Fibroblast of skin of right quadriceps (primary cell): ENCODE data around the gene ADCY7.

Experiments
- DNase-seq: peaks from one replicate; pipeline ENCODE4 v3.0.0-alpha.2; 2013

The ADCY7 gene

GRCh38 chr16:50269061-50269705, 2.8 kb downstream of the ADCY7 start:
- no peak for DNase-seq

- no peak for DNase-seq
Measured at GRCh38 chr16:50269769-50270509, 3.6 kb downstream of the ADCY7 start.

GRCh38 chr16:50270510-50271147, 4.3 kb downstream of the ADCY7 start:
- no peak for DNase-seq

DNA sequence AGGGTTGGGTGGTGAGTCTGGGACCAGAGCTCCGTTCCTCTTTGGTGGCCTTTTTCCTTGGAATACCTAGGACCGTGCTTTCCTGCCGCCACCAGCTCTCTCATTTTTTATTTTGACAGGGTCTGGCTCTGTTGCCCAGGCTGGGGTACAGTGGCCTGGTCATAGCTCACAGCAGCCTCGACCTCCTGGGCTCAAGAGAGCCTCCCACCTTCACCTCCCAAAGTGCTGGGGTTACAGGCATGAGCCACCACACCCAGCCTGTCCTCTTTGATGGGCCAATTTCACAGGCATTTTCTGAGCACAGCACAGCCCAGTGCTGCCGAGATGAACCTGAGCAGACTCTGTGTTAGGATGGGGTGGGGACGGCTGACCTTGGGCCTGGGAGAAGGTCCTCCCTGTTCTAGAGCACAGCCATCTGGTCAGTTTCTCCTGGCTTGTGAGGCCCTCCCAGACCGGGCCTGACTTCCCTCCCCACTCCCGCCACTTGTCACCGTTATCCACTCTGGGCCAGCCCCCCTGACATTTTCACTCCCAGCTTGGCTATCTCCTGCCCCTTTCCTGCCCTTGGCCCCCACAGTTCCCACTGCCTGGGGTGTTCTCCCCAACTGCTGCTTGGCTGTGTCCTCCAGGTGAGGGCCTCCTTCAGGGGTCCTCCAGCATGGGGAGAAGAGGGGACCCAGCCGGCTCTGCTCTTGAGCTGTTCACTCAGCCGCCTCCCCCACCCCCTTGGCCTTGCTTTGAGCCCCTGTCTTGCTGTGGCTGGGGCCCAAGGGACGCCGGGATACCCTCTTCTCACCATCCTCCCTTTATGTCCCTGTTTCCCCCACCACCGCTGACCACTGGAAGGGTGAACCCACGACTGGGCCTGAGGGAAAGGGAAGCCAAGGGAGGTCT, 5.0 kb downstream of the ADCY7 start:
- DNase-seq: no peak

- no peak for DNase-seq
Measured at GRCh38 chr16:50272111-50272571, 5.8 kb downstream of the ADCY7 start.

DNA sequence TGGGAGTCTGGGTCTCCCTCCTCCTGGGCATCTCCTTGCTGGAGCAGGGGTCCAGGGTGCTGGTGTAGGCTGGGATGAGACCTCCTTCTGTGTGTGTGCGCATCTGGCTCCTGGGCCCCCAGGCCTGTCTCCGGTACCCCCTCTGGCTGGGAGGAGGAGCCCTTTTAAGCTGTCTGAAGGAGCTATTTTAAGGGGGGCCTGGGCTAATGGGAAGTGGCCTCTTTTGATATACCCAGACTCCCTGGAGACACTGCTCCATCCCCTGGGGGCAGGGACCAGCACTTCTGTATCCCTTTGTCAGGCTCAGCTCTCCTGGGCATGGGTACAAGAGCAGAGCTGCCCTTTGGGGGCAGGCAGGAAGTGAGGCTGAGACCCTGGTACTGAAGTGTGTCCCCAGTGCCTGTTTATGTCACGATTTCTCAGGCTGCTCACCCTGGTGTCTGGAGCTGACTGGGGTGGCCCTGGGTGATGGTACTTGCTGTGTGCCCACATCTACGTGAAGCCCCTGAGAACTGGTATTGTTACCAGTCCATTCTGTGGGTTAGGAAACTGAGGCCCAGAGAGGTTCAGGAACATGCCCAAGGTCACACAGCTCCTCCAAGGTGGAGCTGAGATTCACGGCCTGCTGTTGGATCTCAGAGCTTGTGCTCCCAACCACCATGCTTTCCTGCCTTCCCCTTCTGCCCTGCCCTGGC, 6.5 kb downstream of the ADCY7 start:
- DNase-seq: no peak

- no peak for DNase-seq
Measured at GRCh38 chr16:50273382-50273690, 7.0 kb downstream of the ADCY7 start.

GRCh38 chr16:50273888-50274325, 7.6 kb downstream of the ADCY7 start:
- no peak for DNase-seq

GRCh38 chr16:50274326-50275097, 8.2 kb downstream of the ADCY7 start:
- DNase-seq: no peak

- DNase-seq: no peak
Measured at GRCh38 chr16:50275098-50275415, 8.7 kb downstream of the ADCY7 start.

- DNase-seq: no peak
Measured at GRCh38 chr16:50275428-50276325, 9.3 kb downstream of the ADCY7 start.

GRCh38 chr16:50276326-50276640, 9.9 kb downstream of the ADCY7 start:
- no peak for DNase-seq

GRCh38 chr16:50276801-50277555, 10.6 kb downstream of the ADCY7 start:
- no peak for DNase-seq

DNA sequence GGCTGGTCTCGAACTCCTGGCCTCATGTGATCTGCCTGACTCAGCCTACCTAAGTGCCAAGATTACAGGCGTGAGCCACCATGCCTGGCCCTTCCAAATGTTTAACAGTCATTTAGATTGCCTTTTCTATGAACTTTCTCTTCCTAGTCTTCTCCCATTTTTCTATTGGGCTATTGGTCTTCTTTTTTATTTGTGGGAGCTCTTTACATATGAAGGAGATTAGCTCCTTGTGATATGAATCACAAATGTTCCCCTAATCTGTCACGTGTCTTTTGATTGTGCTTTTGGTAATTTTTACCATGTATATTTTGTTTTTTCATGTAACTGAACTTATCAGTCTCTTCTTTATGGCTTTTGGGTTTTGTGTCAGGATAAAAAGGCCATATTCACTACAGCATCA, 11.9 kb downstream of the ADCY7 start:
- no peak for DNase-seq

DNA sequence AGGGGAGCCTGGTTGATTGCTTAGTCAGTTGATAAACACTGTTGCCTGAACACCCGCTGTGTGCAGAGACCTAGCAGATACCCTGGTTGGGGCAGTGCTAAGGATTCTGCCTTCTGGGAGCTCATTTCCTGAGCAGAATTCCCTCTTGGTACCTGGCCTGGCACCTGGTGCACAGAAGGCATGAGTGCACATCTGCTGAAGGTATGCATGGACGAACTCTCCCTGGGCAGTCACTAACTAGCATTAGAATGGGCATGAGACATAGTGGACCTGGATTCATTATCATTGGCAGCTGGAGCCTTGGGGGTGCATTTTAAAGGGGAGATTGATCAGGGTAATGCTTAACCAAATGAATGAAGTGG, 13.1 kb downstream of the ADCY7 start:
- DNase-seq: no peak

DNA sequence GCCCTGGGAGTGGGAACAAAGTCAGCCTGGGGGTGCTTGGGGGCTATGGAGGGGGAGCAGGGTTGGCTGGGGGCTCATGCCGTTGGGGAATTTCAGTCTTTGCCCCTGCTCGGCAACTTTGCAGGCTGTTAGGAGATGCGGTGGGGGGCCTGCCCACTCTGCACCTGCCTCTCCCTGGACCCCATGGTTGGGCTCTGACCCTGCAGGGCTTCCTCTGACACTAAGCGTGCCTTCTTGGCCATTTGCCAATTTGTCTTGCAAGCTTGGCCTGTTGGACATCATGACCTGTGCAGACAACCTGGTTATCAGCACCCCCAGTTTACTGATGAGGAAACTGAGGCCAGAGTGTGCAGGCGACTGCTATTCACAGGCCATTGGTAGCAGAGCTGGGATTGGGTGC, 14.6 kb downstream of the ADCY7 start:
- DNase-seq: no peak

GRCh38 chr16:50281391-50282009, 15.1 kb downstream of the ADCY7 start:
- no peak for DNase-seq

DNA sequence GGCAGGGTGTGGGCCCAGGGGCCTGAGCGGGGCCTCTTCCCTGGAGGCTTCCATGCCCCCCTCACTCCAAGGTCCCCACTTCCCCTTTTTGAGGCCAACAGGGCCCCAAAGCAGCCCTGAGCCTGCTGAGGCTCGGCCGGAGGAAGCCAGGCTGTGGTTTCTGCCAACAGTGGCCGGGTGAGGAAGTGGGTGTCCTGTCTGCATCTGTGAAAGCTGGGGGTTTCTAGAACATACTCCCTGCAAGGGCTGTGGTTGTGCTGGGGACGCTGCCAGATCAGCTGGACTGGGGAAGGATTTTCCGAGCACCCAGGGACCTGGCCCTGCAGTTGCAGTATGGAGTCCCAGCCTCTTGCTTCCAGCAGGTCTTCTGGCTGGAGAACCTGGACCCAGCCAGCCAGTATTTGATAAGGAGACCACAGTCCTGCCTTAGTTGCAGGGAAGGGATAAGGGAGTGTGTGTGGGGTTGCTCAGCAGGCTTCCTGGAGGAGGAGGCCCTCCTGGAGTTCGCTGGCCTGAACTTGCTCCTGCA, 15.7 kb downstream of the ADCY7 start:
- DNase-seq: no peak

- no peak for DNase-seq
Measured at GRCh38 chr16:50282955-50283631, 16.7 kb downstream of the ADCY7 start.
